ENCODE data around the gene NDUFS2.

The NDUFS2 gene

DNA sequence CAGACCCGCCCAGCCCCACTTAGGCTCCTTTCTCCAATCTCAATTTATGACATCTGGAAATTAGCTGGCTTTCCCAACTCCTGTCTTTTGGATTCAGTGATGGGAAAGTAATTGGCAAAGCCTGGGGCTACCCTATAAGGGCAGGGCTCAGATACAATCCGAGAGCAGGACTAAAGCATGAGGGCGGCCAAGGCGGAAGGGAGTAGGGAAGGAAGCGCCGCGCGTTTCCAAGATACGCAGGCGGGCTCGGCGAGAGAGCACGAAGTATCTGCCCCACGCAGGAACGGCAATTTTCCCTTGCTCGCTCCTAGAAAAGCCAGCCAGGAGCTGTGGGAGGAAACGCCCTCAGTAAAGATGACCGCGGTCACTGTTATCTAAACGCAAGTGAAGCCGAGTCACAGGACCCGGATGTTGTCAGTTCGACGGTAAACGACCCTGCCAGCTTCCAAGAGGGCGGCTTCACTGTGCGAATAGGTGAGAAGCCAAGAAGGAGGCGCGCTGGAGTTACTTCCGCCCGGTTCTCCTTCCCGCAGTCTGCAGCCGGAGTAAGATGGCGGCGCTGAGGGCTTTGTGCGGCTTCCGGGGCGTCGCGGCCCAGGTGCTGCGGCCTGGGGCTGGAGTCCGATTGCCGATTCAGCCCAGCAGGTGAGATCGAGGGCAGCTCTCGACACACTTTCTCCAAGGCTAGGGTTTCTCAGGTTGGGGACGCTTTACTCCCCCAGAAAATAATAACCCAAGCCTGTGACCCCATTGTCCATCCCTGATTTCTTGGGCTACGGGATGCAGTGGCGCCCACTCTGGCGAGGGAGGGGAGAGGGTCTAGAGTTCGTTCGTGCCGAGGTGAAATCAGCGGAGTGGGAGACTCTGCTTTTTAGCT is at the start of gene NDUFS2:
NDUFS2 (plus strand) TSS at position 532 of the 877 bp plus-strand sequence; CDS start at position 551, 19 bp downstream.
- peak; percentile 98 for DNase-seq (ENCODE audit: extremely low read depth, low read depth)

DNA sequence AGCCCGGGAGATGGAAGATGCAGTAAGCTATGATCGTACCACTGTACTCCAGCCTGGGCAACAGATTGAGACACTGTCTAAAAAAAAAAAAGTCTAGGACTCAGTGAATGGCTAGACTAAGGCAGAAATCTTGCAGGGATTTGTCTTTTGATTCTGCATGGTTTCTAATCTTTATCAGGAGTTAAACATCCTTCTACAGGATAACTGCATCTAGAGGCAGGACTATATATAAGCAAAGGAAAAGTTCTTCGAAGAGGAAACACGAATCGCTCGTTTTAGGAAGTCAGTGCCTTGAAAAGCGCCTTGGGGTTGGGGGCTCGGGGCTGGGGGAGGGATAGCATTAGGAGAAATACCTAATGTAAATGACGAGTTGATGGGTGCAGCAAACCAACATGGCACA is 49.0 kb upstream of the NDUFS2 start:
- DNase-seq (ENCODE audit: extremely low read depth, low read depth) = no peak
- TF ChIP-seq, protein P1, sequence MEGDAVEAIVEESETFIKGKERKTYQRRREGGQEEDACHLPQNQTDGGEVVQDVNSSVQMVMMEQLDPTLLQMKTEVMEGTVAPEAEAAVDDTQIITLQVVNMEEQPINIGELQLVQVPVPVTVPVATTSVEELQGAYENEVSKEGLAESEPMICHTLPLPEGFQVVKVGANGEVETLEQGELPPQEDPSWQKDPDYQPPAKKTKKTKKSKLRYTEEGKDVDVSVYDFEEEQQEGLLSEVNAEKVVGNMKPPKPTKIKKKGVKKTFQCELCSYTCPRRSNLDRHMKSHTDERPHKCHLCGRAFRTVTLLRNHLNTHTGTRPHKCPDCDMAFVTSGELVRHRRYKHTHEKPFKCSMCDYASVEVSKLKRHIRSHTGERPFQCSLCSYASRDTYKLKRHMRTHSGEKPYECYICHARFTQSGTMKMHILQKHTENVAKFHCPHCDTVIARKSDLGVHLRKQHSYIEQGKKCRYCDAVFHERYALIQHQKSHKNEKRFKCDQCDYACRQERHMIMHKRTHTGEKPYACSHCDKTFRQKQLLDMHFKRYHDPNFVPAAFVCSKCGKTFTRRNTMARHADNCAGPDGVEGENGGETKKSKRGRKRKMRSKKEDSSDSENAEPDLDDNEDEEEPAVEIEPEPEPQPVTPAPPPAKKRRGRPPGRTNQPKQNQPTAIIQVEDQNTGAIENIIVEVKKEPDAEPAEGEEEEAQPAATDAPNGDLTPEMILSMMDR (IDR thresholded peaks at IDR 0.05; ENCODE audit: low read depth, low read length) = no peak

More for the DNA sequence above, at the start of gene NDUFS2:
- TF ChIP-seq, protein P1 (IDR thresholded peaks at IDR 0.05; ENCODE audit: low read depth, low read length) = no peak; the same call in 1 of the 2 replicates

DNA sequence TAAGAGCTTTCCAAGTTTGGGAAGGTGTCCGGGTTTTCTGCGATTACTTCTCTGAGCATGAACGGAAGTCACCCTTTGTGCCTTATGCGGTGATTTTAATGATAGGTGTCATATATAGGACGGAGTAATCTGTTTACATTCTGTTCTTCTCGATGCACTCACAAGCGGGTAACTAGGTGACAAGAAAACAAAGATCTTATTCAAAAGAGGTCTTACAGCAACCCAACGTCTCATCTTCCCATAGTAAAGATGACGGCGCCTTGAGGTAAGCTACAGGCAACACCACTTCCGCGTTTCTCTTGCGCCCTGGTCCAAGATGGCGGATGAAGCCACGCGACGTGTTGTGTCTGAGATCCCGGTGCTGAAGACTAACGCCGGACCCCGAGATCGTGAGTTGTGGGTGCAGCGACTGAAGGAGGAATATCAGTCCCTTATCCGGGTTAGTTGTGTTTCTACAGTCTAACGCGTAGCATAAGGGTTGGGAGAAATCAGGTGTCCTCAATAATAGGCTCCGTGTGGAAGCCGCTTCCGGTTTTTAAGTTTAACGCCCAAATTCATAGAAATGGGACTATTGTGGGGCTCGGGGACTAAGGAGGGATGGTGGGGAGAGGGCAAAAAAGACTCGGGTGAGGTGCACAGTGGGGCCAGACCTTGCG is 48.4 kb upstream of the NDUFS2 start, which contains the start of gene UFC1:
UFC1 (plus strand) TSS at position 297 of the 656 bp plus-strand sequence; CDS start at position 317, 20 bp downstream.
- TF ChIP-seq, protein P1 (IDR thresholded peaks at IDR 0.05; ENCODE audit: low read depth, low read length) = no peak
- DNase-seq (ENCODE audit: extremely low read depth, low read depth) = peak; percentile 71

DNA sequence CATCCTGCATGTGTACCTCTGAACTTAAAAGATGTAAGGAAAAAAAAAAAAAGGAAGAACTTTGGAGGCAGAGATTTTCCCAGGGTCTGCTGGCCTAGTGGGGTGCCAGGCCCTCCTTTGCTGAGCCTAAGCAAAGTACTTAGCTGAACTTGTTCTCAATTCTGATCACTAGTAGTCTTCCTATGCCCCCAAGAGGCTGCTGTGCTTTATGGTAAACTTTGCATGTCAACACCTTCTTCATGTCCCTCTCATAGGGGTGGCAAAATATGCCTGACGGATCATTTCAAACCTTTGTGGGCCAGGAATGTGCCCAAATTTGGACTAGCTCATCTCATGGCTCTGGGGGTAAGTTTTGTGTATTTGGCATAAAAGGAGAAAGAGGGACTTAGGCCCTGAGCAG is 44.3 kb upstream of the NDUFS2 start:
- DNase-seq (ENCODE audit: extremely low read depth, low read depth) = no peak
- TF ChIP-seq, protein P1 (IDR thresholded peaks at IDR 0.05; ENCODE audit: low read depth, low read length) = no peak

DNA sequence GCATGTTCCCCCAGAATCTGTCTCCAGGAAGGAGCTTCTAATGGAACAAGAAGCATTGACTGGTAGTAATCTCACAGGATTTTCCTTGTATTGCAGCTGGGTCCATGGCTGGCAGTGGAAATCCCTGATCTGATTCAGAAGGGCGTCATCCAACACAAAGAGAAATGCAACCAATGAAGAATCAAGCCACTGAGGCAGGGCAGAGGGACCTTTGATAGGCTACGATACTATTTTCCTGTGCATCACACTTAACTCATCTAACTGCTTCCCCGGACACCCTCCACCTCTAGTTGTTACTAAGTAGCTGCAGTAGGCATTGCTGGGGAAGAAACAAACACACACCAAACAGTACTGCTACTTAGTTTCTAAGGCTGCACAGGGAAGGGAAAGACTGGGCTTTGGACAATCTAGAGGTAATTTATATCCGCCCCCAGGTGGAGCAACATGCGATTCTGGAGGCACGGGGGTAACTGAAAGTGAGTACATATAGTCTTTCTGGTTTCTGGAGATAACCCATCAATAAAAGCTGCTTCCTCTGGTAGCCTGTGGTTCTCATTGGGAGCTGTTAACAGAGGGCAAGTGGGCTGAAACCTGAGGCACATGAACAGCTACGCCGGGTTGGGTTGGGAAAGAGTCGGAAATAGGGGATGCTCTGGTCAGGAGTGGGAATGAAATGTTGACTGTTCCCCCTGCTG is 43.7 kb upstream of the NDUFS2 start:
- TF ChIP-seq, protein P1 (IDR thresholded peaks at IDR 0.05; ENCODE audit: low read depth, low read length) = no peak
- DNase-seq (ENCODE audit: extremely low read depth, low read depth) = no peak

DNA sequence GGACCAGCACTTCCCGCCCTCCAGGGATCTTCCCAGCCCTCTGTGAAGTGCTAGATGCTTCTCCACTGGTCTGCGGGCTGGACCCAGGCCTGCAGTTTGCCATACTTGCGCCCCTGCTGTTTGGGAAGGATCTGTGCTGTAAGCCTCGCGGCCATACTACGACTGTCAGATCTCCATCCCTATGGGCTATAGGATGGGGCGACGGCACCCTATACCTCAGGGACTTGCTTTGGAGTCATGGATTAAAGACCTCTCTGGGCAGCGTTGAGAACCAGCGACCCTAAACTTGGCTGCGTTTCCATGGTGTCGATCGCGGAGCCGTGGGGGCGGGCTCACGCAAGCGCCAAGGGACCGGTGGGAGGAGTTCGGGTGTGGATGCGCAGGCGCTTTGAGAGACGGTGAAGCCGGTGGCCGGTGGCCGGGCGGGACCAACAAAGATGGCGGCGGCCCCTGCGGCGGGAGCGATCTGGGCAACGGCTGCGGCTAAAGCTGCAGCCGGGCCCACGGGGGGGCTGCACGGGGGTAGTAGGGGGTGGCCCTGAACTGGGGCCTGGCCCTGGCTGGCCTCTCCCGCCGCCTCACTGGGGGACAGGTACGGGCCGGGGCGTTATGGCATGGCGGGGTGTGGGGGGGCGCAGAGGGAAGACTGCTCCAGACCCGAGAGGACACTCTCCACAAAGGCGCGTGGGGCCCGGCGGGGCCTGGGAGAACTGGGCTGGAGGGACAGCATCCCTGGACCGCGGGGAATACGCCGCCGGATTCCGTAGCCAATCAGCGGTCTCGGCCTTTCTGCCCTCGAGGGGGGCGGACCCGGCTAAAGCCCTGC is 42.9 kb upstream of the NDUFS2 start, which contains the start of gene USP21:
USP21 (plus strand) TSS at position 414 of the 826 bp plus-strand sequence. CDS start 1,141 bp downstream, outside the sequence.
- TF ChIP-seq, protein P1 (IDR thresholded peaks at IDR 0.05; ENCODE audit: low read depth, low read length) = peak; percentile 46
- peak; percentile 67 for DNase-seq (ENCODE audit: extremely low read depth, low read depth)
